GM19043 (cell line): ENCODE measurements around the gene GSTO2.
"Not testable (repeated sequence)": the region's sequence is repeated elsewhere in the genome, so short reads cannot be mapped to it uniquely, and the experiment has no call there.

Experiments
- ATAC-seq: cut with Tn5 transposase; IDR thresholded peaks from one replicate; pipeline ENCODE4 v1.9.1; 2021; ENCODE audit warnings: low read depth; ENCODE audit not compliant: unreplicated experiment

The GSTO2 gene

DNA sequence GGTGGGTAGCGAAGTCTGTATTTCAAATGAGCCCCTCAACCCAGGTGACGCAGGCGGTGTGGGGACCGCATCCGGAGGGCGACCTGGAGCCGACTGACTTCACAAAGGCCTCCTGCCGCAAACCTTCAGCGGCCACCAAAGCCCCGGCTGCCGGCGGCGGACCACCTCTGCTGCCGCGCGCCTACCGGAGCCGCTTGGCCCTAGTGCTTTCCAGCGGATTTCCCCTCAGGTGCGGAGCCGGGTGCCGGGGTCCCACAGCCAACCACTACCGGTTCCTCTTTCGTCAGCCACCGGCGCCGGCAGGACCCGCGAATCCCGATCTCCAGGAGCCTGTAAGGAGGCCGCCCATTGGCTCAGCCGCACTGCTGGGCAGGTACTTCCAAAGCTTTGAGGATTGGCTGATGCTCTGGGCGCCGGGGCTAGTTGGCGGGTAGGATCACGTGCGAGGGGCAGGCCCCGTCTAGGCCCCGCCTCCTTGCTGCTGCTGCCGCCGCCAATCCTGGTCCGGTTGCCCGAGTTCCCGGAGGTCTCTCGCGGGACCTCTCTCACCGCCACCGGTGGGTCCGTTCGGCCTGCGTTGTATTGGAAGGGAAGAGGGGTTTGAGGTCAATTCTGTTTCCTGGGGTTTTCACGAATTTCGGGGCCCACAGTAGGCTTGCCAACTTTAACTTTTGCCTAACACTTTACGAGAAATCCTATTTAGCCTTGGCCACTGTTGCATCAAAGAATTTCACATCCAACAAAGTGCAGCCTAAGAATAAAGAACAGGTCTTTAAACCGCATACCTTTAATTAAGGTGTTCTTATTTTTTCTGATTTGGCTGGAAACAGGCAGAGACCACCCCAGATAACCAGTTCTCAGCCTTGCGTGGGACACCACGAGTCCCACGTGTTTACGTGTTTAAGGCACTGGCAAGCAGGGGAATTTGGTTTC lies at the start of gene GSTO2:
Gene GSTO2, plus strand, starts transcription at position 472 of the 933 bp plus-strand sequence. CDS start 5,732 bp downstream, outside the sequence.
- ATAC-seq = peak; percentile 99

DNA sequence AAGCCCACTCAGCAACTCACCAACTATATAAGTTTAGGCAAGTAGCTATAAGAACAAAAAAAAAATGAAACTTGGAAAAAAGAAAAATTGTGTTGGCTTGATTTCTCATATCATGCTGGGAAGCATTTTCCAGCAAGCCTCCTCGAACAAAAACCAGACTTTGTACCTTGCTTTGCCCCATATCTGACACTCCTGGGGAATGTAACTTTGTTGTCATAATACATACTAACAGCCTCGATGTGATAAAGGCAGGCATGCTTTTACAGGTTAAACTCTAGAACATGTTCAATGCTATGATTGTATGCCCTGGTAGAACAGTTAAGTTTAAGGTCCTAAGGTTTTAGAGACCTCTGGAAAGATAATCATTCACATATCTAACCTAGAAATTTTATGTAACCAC lies 48.5 kb upstream of the GSTO2 start:
- no peak for ATAC-seq

DNA sequence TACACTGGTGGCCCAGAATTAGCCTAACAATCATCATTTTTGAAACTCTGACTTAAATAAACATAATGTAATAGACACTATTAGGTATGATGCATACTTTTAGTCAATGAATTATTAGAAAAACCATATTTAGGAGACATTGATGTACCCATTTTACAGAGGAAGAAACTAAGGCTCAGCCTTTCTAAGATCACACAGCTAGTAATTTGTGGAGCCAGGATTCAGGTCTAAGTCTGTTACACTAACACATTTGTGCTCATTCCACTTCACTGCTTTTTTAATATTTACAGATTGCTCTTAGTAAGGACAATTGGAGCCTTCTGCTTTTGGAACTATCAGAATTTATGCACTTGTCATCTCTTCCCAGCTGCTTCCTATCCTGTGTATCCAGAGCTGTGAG lies 45.7 kb upstream of the GSTO2 start:
- ATAC-seq = no peak

DNA sequence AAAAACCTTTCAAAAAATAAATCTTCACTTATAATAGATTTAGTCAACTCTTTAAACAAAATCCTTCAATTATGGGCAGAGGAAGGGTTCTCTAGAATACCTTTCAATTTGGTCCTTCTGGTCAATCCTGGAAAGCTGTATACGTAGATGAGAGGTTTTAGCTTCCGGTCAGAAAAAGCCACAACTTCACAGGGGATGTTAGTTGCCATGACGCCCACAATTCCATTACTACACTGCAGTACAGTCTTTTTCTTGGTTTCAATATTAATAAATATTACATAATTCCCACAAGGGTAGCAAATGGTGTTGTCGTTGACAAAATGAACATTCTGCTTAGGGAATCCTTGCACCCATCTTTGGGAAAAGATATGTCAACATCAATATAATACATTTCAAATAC lies 38.5 kb upstream of the GSTO2 start:
- no peak for ATAC-seq

DNA sequence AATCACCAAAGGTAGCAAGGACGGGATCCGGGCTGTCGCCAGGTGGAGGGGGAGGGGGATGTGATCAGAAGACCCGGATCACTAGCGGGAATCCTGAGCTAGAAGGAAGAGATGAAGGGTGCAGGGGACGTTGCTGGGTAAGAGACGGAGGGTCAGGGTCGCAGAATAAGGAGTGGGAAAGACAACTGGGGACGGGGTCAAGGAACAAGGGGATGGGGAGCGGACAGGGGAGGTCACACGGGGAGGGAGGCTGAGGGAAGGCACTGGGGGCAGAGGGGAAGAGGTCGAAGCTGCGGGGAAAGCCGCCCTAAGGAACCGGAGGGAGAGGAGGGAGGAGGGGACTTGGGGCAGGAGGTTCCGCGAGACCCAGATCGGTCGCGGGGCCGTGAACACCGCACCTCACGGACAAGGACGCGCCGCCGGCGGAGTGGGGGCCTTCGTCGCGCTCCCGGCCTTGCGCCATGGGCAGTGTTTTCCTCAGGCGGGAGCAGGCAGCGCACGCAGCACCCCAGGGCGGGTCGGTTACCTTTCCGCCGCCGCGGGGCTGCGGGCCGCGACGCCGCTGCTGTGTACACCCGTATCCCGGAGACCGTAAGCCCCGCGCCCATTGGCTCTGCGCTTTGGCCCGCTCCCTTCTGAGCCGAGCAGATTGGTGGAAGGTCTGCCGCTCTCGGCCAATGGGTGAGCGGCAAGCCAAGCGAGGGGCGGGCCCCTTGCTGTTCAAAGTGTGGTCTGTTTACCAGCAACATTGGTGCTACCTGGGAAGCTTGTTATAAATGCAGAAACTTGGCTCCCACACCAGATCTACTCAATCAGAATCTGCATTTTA lies 37.0 kb upstream of the GSTO2 start, which contains the start of gene CFAP43:
Gene CFAP43, minus strand, starts transcription at position 581 of the 829 bp plus-strand sequence. Its CDS starts 118 bp downstream, at position 463.
- ATAC-seq = peak; percentile 100

DNA sequence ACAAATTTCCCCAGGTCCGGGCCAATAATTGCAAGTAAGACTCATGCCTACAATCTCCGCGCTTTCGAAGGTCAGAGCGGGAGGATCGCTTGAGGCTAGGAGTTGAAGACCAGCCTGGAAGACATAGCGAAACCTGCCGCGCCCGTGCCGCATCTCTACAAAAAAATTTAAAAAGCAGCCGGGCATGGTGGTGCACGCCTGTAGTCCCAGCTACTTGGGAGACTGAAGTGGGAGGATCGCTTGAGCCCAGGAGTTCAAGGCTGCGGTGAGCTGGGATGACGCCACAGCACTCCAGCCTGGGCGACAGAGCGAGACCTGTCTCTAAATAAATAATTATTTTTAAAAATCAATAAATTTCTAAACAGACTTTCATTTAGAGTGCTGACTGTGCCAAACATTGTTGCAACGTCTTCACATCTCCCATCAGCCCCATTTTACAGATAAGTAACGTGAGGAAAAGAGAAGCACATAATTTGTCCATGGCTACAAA lies 36.3 kb upstream of the GSTO2 start:
- peak; percentile 16 for ATAC-seq

- no peak for ATAC-seq
Observed at GRCh38 chr10:104233817-104234216, 35.2 kb upstream of the GSTO2 start.

DNA sequence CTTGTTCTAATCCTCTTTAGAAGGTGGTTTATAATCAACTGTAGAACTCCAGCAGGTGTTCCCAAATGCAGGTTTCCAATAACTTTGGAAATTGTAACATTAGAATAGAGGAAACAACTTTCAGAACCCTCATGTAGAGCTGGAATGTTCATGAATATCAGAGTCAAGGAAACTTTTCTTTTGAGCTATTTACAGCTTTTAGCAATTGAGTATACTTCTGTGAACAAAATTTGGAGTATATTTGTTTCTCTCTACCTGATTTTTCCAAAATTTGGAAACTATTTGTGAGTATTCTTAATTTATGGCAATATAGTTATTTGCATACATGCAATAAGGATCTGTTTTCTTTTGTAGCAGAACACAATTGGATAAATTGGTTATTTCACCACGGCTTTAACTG lies 34.0 kb upstream of the GSTO2 start:
- ATAC-seq = no peak

- no peak for ATAC-seq
Observed at GRCh38 chr10:104235801-104236200, 33.2 kb upstream of the GSTO2 start.

- no peak for ATAC-seq
Observed at GRCh38 chr10:104240078-104240477, 28.9 kb upstream of the GSTO2 start.

- ATAC-seq = no peak
Observed at GRCh38 chr10:104242545-104242944, 26.4 kb upstream of the GSTO2 start.

GRCh38 chr10:104243009-104243408 lies 26.0 kb upstream of the GSTO2 start:
- ATAC-seq = not testable (repeated sequence)

GRCh38 chr10:104243512-104243911 lies 25.5 kb upstream of the GSTO2 start:
- no peak for ATAC-seq

DNA sequence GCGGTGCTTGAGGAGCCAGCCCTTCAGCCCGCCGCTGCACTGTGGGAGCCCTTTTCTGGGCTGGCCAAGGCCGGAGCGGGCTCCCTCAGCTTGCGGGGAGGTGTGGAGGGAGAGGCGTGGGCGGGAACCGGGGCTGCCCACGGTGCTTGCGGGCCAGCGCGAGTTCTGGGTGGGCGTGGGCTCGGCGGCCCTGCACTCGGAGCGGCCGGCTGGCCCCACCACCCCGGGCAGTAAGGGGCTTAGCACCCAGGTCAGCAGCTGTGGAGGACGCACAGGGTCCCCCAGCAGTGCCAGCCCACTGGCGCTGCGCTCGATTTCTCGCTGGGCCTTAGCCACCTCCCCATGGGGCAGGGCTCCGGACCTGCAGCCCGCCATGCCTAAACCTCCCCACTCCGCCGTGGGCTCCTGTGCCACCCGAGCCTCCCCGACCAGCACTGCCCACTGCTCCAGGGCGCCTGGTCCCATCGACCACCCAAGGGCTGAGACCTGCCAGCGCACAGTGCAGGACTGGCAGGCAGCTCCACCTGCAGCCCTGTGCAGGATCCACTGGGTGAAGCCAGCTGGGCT lies 23.8 kb upstream of the GSTO2 start:
- ATAC-seq = no peak

DNA sequence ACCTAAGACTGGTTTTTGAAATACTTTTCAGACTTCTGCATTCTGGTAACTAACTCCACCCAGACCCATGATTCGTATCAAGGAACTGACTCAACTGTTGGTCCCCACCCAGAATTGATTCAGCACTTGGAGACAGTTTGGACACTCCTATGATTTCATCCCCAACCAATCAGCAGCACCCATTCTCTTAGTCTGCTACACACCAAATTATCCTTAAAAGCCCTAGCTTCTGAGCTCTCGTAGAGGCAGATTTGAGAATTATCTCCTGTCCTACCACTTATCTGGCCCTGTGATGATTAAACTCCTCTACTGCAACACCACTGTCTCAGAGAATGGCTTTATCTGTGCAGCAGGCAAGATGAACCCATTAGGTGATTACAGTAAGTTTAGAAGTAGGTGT lies 22.0 kb upstream of the GSTO2 start:
- ATAC-seq = no peak

DNA sequence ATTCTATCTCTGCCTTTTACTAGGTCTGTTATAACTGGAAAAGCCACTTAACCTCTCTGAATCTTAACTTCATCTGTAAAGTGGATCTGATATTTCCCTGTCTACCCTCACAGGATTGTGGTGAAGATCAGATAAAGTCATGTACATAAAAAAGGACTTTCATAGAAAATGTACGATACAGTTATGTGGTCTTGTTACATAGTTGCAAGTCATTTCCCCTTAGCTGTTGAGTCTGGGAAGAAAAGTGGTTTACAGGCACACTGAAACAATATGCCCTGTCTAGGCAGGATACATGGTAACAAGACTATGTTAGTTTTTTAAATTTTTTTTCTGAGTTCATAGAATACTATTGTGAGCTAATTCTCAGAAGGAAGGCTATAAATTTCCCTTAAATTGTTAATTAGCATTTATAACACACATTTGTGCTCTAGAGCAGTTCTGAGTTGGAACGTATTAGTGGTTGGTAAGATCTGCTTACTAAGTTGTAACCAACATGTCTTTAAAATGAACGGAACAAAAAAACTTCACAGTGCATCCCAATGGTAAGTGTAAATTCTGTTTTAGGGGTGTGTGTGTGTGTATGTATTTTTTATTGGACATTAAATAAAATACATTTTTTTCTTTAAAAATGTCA lies 21.4 kb upstream of the GSTO2 start:
- ATAC-seq = no peak

DNA sequence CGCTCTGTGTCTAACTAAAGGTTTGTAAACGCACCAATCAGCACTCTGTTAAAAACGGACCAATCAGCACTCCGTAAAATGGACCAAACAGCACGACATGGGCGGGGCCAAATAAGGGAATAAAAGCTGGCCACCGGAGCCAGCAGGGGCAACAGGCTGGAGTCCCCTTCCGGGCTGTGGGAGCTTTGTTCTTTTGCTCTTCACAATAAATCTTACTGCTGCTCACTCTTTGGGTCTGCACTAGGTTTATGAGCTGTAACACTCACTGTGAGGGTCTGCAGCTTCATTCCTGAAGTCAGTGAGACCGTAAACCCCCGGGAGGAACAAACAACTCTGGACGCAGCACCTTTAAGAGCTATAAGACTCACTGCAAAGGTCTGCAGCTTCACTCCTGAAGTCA lies 20.1 kb upstream of the GSTO2 start:
- not testable (repeated sequence) for ATAC-seq

DNA sequence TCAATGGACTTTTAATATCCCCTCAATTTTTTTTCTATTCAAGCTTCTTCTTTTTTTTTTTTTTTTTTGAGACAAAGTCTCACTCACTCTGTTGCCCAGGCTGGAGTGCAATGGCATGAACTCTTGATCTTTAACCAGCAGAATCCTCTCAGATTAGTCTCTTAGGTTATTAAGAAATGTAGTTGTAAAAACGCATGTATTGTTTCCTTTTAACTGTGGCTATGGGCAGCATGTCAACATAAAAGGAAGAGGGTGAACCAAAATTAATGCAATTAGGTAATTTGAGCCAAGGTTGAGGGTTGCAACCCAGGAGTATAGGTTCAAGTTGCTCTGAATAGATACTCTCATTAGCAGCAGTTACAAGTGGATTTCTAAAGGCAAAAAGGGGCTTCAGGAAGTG lies 18.6 kb upstream of the GSTO2 start:
- ATAC-seq = no peak

DNA sequence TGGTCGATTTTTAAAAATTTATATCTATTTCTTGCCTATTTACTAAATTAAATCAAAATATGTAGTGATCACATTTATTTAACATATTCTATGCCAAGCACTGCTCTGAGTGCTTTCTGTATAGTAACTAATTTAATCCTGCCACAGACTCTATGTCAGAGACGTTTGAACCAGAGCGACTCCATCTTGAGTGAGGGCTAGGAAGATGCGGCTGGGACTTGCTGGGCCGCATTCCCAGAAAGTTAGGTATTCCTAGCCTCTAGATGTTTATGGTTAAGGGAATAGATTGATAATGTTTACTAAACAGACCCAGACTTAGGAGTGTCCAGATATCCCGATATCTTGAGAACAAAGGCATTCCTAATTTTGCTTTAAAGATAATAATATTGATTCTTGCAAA lies 17.5 kb upstream of the GSTO2 start:
- no peak for ATAC-seq

DNA sequence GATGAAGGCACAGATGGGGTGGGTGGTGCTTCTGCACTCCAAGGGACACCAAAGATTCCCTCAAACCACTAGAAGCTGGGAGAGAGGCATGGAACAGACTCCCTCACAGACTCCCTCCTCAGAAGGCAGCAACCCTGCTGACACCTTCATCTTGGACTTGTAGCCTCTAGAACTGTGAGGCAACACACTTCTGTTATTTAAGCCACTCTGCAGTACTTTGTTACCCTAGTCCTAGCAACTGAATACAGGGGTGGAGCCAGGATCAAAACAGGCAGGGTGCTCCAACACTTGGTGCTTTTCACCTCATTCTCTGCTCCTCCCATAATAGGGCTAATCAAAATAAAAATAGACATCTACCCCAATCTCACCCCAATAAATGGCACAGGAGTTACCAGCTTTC lies 16.6 kb upstream of the GSTO2 start:
- ATAC-seq = no peak
